Kidney glomerular epithelial cell (primary cell): ENCODE measurements around the gene TMEM38A.
A peak's percentile ranks its signal among the peaks of the same experiment; 100 is the strongest.
"Not testable (repeated sequence)": the region's sequence is repeated elsewhere in the genome, so short reads cannot be mapped to it uniquely, and the experiment has no call there.

Experiments used
- DNase-seq: peaks from one replicate; lab custom pipeline; 2025; lab: John Stamatoyannopoulos, UW

TMEM38A gene

GRCh38 chr19:16676101-16676798 lies 15.3 kb downstream of the TMEM38A start:
- no peak for DNase-seq

GRCh38 chr19:16677055-16677454 lies 16.1 kb downstream of the TMEM38A start:
- no peak for DNase-seq

- DNase-seq: no peak
Observed at GRCh38 chr19:16678498-16678897, 17.6 kb downstream of the TMEM38A start.

GRCh38 chr19:16679811-16680210 lies 18.9 kb downstream of the TMEM38A start:
- DNase-seq: no peak

- no peak for DNase-seq
Observed at GRCh38 chr19:16682539-16682938, 21.6 kb downstream of the TMEM38A start.

GRCh38 chr19:16684216-16684615 lies 23.3 kb downstream of the TMEM38A start:
- no peak for DNase-seq

- no peak for DNase-seq
Observed at GRCh38 chr19:16688084-16688483, 27.1 kb downstream of the TMEM38A start.

- no peak for DNase-seq
Observed at GRCh38 chr19:16698914-16699313, 38.0 kb downstream of the TMEM38A start.

- DNase-seq: no peak
Observed at GRCh38 chr19:16702123-16702522, 41.2 kb downstream of the TMEM38A start.

GRCh38 chr19:16703677-16704076 lies 42.7 kb downstream of the TMEM38A start:
- no peak for DNase-seq

- not testable (repeated sequence) for DNase-seq
Observed at GRCh38 chr19:16710870-16711269, 49.9 kb downstream of the TMEM38A start.

- DNase-seq: not testable (repeated sequence)
Observed at GRCh38 chr19:16712295-16712694, 51.4 kb downstream of the TMEM38A start.

GRCh38 chr19:16714702-16715287 lies 53.9 kb downstream of the TMEM38A start:
- DNase-seq: peak; percentile 27

- no peak for DNase-seq
Observed at GRCh38 chr19:16715611-16716010, 54.7 kb downstream of the TMEM38A start.

GRCh38 chr19:16721051-16721450 lies 60.1 kb downstream of the TMEM38A start:
- DNase-seq: no peak

GRCh38 chr19:16722591-16722990 lies 61.7 kb downstream of the TMEM38A start:
- no peak for DNase-seq

GRCh38 chr19:16726916-16727315 lies 66.0 kb downstream of the TMEM38A start:
- DNase-seq: no peak

GRCh38 chr19:16735650-16736266 lies 74.8 kb downstream of the TMEM38A start:
- not testable (repeated sequence) for DNase-seq

GRCh38 chr19:16736709-16737108 lies 75.8 kb downstream of the TMEM38A start:
- DNase-seq: no peak

- no peak for DNase-seq
Observed at GRCh38 chr19:16737911-16738310, 77.0 kb downstream of the TMEM38A start.

GRCh38 chr19:16739546-16739945 lies 78.6 kb downstream of the TMEM38A start:
- no peak for DNase-seq
